ENCODE data around the gene SLC17A1. TPM values are rescaled to one million over a fixed set of nuclear protein-coding genes. Genes with fewer than 3 reads are reported as not detected.

The SLC17A1 gene
- total and polyA plus RNA-seq, 4 donors = 3.9 to 25.8 (median 11.4) TPM

DNA sequence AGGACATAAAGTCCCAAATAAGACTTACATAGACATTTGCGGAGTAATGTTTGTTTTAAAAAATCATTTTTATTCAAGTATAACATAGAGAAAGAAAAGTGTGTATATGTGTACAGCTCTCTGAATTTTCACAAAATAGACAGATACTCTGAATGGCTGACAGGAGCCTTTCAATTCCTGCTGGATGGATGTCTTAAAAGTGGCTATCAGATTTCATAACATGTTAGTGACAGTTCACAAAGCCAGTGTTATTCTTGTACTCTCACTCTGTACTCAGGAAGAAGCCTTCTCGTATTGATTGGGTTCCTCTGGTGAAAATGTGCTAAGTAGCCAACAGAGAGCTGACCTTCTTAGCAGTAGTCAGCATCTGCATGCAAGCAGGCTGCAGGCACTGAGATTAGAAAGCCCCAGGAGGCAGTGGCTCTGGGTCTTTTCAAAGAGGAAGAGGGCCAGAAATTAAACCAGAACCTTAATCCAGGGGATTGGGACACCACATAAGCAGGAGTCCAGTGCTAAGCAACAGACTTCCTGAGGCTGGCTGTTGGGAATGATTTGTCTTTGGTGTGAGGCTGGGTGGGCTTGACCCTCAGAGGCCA is 57.6 kb downstream of the SLC17A1 start:
- TF ChIP-seq FOXA1 (IDR thresholded peaks at IDR 0.05) (no peak), HNF4A (conservative IDR thresholded peaks at IDR 0.05) (no peak), SP1 (IDR thresholded peaks at IDR 0.05) (no peak), JUND (IDR thresholded peaks at IDR 0.05) (no peak), FOXA2 (IDR thresholded peaks at IDR 0.05) (no peak), TAF1 (conservative IDR thresholded peaks at IDR 0.05) (no peak), RAD21 (IDR thresholded peaks at IDR 0.05) (no peak), HNF4G (IDR thresholded peaks at IDR 0.05) (no peak), NR2F2 (IDR thresholded peaks at IDR 0.05) (no peak), YY1 (IDR thresholded peaks at IDR 0.05) (no peak), EGR1 (IDR thresholded peaks at IDR 0.05; ENCODE audit: low read depth in 2 of 2) (no peak), GABPA (IDR thresholded peaks at IDR 0.05 in 1 of 2, conservative IDR thresholded peaks at IDR 0.05 in 1 of 2) (no peak), RXRA (IDR thresholded peaks at IDR 0.05) (no peak)
- TF ChIP-seq, protein P1, sequence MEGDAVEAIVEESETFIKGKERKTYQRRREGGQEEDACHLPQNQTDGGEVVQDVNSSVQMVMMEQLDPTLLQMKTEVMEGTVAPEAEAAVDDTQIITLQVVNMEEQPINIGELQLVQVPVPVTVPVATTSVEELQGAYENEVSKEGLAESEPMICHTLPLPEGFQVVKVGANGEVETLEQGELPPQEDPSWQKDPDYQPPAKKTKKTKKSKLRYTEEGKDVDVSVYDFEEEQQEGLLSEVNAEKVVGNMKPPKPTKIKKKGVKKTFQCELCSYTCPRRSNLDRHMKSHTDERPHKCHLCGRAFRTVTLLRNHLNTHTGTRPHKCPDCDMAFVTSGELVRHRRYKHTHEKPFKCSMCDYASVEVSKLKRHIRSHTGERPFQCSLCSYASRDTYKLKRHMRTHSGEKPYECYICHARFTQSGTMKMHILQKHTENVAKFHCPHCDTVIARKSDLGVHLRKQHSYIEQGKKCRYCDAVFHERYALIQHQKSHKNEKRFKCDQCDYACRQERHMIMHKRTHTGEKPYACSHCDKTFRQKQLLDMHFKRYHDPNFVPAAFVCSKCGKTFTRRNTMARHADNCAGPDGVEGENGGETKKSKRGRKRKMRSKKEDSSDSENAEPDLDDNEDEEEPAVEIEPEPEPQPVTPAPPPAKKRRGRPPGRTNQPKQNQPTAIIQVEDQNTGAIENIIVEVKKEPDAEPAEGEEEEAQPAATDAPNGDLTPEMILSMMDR (IDR thresholded peaks at IDR 0.05; ENCODE audit: low read depth, low read length, missing input control) = no peak
- TF ChIP-seq, protein P2, sequence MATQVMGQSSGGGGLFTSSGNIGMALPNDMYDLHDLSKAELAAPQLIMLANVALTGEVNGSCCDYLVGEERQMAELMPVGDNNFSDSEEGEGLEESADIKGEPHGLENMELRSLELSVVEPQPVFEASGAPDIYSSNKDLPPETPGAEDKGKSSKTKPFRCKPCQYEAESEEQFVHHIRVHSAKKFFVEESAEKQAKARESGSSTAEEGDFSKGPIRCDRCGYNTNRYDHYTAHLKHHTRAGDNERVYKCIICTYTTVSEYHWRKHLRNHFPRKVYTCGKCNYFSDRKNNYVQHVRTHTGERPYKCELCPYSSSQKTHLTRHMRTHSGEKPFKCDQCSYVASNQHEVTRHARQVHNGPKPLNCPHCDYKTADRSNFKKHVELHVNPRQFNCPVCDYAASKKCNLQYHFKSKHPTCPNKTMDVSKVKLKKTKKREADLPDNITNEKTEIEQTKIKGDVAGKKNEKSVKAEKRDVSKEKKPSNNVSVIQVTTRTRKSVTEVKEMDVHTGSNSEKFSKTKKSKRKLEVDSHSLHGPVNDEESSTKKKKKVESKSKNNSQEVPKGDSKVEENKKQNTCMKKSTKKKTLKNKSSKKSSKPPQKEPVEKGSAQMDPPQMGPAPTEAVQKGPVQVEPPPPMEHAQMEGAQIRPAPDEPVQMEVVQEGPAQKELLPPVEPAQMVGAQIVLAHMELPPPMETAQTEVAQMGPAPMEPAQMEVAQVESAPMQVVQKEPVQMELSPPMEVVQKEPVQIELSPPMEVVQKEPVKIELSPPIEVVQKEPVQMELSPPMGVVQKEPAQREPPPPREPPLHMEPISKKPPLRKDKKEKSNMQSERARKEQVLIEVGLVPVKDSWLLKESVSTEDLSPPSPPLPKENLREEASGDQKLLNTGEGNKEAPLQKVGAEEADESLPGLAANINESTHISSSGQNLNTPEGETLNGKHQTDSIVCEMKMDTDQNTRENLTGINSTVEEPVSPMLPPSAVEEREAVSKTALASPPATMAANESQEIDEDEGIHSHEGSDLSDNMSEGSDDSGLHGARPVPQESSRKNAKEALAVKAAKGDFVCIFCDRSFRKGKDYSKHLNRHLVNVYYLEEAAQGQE (IDR thresholded peaks at IDR 0.05) = no peak
- TF ChIP-seq, protein P3, sequence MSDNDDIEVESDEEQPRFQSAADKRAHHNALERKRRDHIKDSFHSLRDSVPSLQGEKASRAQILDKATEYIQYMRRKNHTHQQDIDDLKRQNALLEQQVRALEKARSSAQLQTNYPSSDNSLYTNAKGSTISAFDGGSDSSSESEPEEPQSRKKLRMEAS (IDR thresholded peaks at IDR 0.05) = no peak
- TF ChIP-seq, protein P4, sequence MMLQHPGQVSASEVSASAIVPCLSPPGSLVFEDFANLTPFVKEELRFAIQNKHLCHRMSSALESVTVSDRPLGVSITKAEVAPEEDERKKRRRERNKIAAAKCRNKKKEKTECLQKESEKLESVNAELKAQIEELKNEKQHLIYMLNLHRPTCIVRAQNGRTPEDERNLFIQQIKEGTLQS (IDR thresholded peaks at IDR 0.05) = no peak
- H3K4me1 ChIP-seq (ENCODE audit: control insufficient read depth in 4 of 4, insufficient read depth in 4 of 4, low read length in 3 of 4) = no peaks in the 10 kb centered on the region
- 81% methylated on average over 2 of the region's 2 CpGs for WGBS
- no peaks in the 10 kb centered on the region for H3K27me3 ChIP-seq (ENCODE audit: control insufficient read depth in 4 of 4, insufficient read depth in 4 of 4, low read length in 3 of 4)
- no peak for DNase-seq (ENCODE audit: low spot score)
- H3K9ac ChIP-seq (ENCODE audit: low read depth in 1 of 2, low read length in 2 of 2) = no peak overlapping the region
- no peak overlapping the region for H3K27ac ChIP-seq (ENCODE audit: low read depth in 1 of 2, low read length in 2 of 2)
- H3K4me3 ChIP-seq (ENCODE audit: low read depth in 1 of 3, low read length in 3 of 3) = no peak overlapping the region
- H3K9me3 ChIP-seq (ENCODE audit: control insufficient read depth in 4 of 4, low read length in 3 of 4) = no peaks in the 10 kb centered on the region
- peaks cover 2 to 57% (median 17%) of the 10 kb centered on the region in 4 donors for H3K36me3 ChIP-seq (ENCODE audit: control insufficient read depth in 4 of 4, insufficient read depth in 3 of 4, low read depth in 1 of 4, low read length in 3 of 4)

DNA sequence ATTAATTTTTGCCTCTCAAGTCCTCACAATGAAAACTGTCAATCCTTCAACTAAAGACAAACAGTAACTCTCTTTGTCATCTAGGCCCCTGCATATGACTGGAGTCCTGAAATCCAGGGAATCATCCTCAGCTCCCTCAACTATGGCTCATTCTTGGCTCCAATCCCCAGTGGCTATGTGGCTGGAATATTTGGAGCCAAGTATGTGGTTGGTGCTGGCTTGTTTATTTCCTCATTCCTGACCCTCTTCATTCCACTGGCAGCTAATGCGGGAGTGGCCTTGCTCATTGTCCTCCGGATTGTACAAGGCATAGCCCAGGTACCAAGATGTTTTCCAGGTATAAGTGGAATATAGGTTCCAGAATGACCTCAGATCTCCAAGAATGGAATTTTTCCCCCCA is 61.9 kb downstream of the SLC17A1 start:
- WGBS = 79% methylated on average over 2 of the region's 2 CpGs
- Histone ChIP-seq H3K9me3 (ENCODE audit: control insufficient read depth in 4 of 4, low read length in 3 of 4) (no peaks in the 10 kb centered on the region), H3K4me3 (ENCODE audit: low read depth in 1 of 3, low read length in 3 of 3) (no peak overlapping the region), H3K27ac (ENCODE audit: low read depth in 1 of 2, low read length in 2 of 2) (no peak overlapping the region), H3K9ac (ENCODE audit: low read depth in 1 of 2, low read length in 2 of 2) (no peak overlapping the region), H3K36me3 (ENCODE audit: control insufficient read depth in 4 of 4, insufficient read depth in 3 of 4, low read depth in 1 of 4, low read length in 3 of 4) (peaks cover 2 to 51% (median 18%) of the 10 kb centered on the region in 4 donors), H3K27me3 (ENCODE audit: control insufficient read depth in 4 of 4, insufficient read depth in 4 of 4, low read length in 3 of 4) (no peaks in the 10 kb centered on the region), H3K4me1 (ENCODE audit: control insufficient read depth in 4 of 4, insufficient read depth in 4 of 4, low read length in 3 of 4) (no peaks in the 10 kb centered on the region)
- no peak for DNase-seq (ENCODE audit: low spot score)
- no peak for TF ChIP-seq HNF4G (IDR thresholded peaks at IDR 0.05)
- TF ChIP-seq EGR1 (IDR thresholded peaks at IDR 0.05; ENCODE audit: low read depth in 2 of 2) = no peak
- TF ChIP-seq FOXA1 (IDR thresholded peaks at IDR 0.05) = no peak
- TF ChIP-seq, protein P2 (IDR thresholded peaks at IDR 0.05) = no peak
- no peak for TF ChIP-seq JUND (IDR thresholded peaks at IDR 0.05)
- no peak for TF ChIP-seq RXRA (IDR thresholded peaks at IDR 0.05)
- no peak for TF ChIP-seq FOXA2 (IDR thresholded peaks at IDR 0.05)
- TF ChIP-seq, protein P1 (IDR thresholded peaks at IDR 0.05; ENCODE audit: low read depth, low read length, missing input control) = no peak
- TF ChIP-seq SP1 (IDR thresholded peaks at IDR 0.05) = no peak

Data from liver (tissue), 9 donors.